K562 (cell line): ENCODE results near the gene USP12. TPM values are rescaled to one million over a fixed set of nuclear protein-coding genes. Genes with fewer than 3 reads are reported as not detected.

Experiments used
- ATAC-seq: fragments of 200-7000 bp; cut with Tn5 transposase; 3 replicates; pipeline ENCODE4 v1.9.1; 2020; ENCODE audit warnings: moderate library complexity
- BruUV-seq: library from RNA; stranded (reverse); fragments of 400-500 nt; replicated peaks from 2 replicates; lab custom pipeline; 2021; lab: Mats Ljungman, UMichigan
- CTCF ChIA-PET: fragments of 300-600 bp; formaldehyde crosslinking; extraction: SDS; loops from one replicate; lab custom pipeline; 2021; ENCODE audit warnings: low intra/inter-chr PET ratio; lab: Yijun Ruan, JAX
- POLR2A ChIA-PET: fragments of 300-600, 350-650 bp; sonication (Branson Sonifier 250); formaldehyde crosslinking; extraction: SDS; loops from one replicate; lab custom pipeline; 2021; ENCODE audit warnings: antibody characterized with exemption, inconsistent platforms; lab: Yijun Ruan, JAX
- DNase-seq, 4 experiments: peaks; one replicate each; pipeline versions ENCODE4 v3.0.0 to v3.0.0-alpha.2; 2011 to 2018; ENCODE audit warnings: low spot score in 3 of 4, mixed read lengths in 3 of 4; ENCODE audit errors: extremely low read depth in 1 of 4
- FAIRE-seq: peaks from 2 replicates; lab custom pipeline; 2011; peaks lifted over from hg19 to GRCh38; lab: Jason Lieb, UNC
- H2AFZ ChIP-seq: 2 replicates; pipeline ENCODE4 v1.6.0; 2011; ENCODE audit warnings: low read depth, low read length, control low read depth, inconsistent platforms
- H3K27ac ChIP-seq: fragments of 200-600 bp; 3 replicates; pipeline ENCODE4 v1.8.0; 2011; ENCODE audit warnings: low read depth, mild to moderate bottlenecking, control low read depth, inconsistent platforms, low read length, moderate library complexity, mixed read lengths; ENCODE audit errors: extremely low read depth
- H3K27me3 ChIP-seq, 2 experiments: fragments of 300-600 bp in 1 of 2; 2 replicates in 1 of 2; 3 replicates in 1 of 2; pipeline versions ENCODE4 v1.6.0 to v1.8.0; 2011; ENCODE audit warnings: inconsistent platforms in 2 of 2, low read length in 2 of 2, mild to moderate bottlenecking in 1 of 2, mixed read lengths in 1 of 2, moderate library complexity in 1 of 2; ENCODE audit not compliant: control insufficient read depth in 2 of 2, insufficient read depth in 2 of 2
- H3K36me3 ChIP-seq: fragments of 300-600 bp; 3 replicates; pipeline ENCODE4 v1.8.0; 2011; ENCODE audit warnings: mild to moderate bottlenecking, low read length, inconsistent platforms; ENCODE audit not compliant: control insufficient read depth, insufficient read depth
- H3K4me1 ChIP-seq, 2 experiments: fragments of 200-600 bp in 1 of 2; replicated peaks in 1 of 2; 2 replicates in 1 of 2; 3 replicates in 1 of 2; pipeline versions ENCODE4 v1.5.1 to v1.8.0; 2011; ENCODE audit warnings: inconsistent platforms in 2 of 2, low read length in 2 of 2, mild to moderate bottlenecking in 1 of 2, mixed read lengths in 1 of 2, moderate library complexity in 1 of 2; ENCODE audit not compliant: control insufficient read depth in 2 of 2, insufficient read depth in 2 of 2
- H3K4me2 ChIP-seq: 2 replicates; pipeline ENCODE4 v1.6.1; 2011; ENCODE audit warnings: low read length, control low read depth, inconsistent platforms, mixed read lengths; ENCODE audit not compliant: insufficient read depth
- H3K4me3 ChIP-seq: fragments of 200-600 bp; sonication (generic), shearing (Covaris generic); 2 replicates; pipeline ENCODE4 v1.5.1; 2016; ENCODE audit warnings: control low read depth, inconsistent platforms
- H3K79me2 ChIP-seq: fragments of 200-600 bp; 3 replicates; pipeline ENCODE4 v1.8.0; 2011; ENCODE audit warnings: low read length, inconsistent platforms; ENCODE audit not compliant: control insufficient read depth, insufficient read depth
- H3K9ac ChIP-seq, 2 experiments: 2 replicates each; pipeline versions ENCODE4 v1.6.0 to v1.6.1; 2011; ENCODE audit warnings: low read depth in 2 of 2, low read length in 2 of 2, control low read depth in 1 of 2, inconsistent platforms in 1 of 2, mild to moderate bottlenecking in 1 of 2, mixed read lengths in 1 of 2; ENCODE audit not compliant: insufficient read depth in 1 of 2
- H3K9me1 ChIP-seq: one replicate; pipeline ENCODE4 v1.6.0; 2011; ENCODE audit warnings: inconsistent platforms, mild to moderate bottlenecking, low read length, moderate library complexity; ENCODE audit not compliant: control insufficient read depth, insufficient read depth
- H3K9me3 ChIP-seq: replicated peaks from 2 replicates; pipeline ENCODE4 v1.5.1; 2011; ENCODE audit warnings: low read depth, low read length, inconsistent platforms; ENCODE audit not compliant: control insufficient read depth, insufficient read depth
- H4K20me1 ChIP-seq: replicated peaks from 2 replicates; pipeline ENCODE4 v1.6.1; 2011; ENCODE audit warnings: low read length, inconsistent platforms, mixed read lengths; ENCODE audit not compliant: control insufficient read depth, insufficient read depth
- RUNX1 ChIP-seq: sonication (generic); IDR thresholded peaks from 2 replicates; pipeline ENCODE4 v1.6.1; 2016; ENCODE audit warnings: antibody characterized with exemption, low read depth
- SAP30 ChIP-seq: fragments of 200-600 bp; sonication (generic); IDR thresholded peaks from 2 replicates; pipeline ENCODE4 v1.6.1; 2012; ENCODE audit warnings: borderline replicate concordance, low read depth, mild to moderate bottlenecking, moderate library complexity, low read length, control low read depth, inconsistent platforms; ENCODE audit not compliant: insufficient read depth, poor library complexity, severe bottlenecking
- ZNF134 ChIP-seq: fragments of 250-450 bp; sonication (Bioruptor Pico); conservative IDR thresholded peaks from 2 replicates; pipeline ENCODE4 v1.4.0; 2020
- ZNF444 ChIP-seq: fragments of 250-450 bp; sonication (Bioruptor Pico); IDR thresholded peaks from 2 replicates; pipeline ENCODE4 v1.4.0; 2020; ENCODE audit warnings: mild to moderate bottlenecking, moderate library complexity
- WGBS: fragments of 100-300 bp; shearing (Covaris generic); methylation state at CpG from one replicate; pipeline ENCODE4 v1.1.6; 2016; ENCODE audit warnings: low coverage, mixed read lengths; ENCODE audit not compliant: insufficient coverage; ENCODE audit errors: missing lambda C conversion rate; 5-methylcytosine and 5-hydroxymethylcytosine counted together
- in situ Hi-C: fragments of 300-500 bp; cut with MboI; formaldehyde crosslinking; loops from 4 replicates; pipeline ENCODE4 v1.15.0; 2018; ENCODE audit warnings: inconsistent platforms, mixed read lengths
- intact Hi-C: fragments of 100-400 bp; cut with micrococcal nuclease; formaldehyde crosslinking; loops from 2 replicates; pipeline ENCODE4 v1.14.2; 2022
- polyA plus RNA-seq, 8 experiments: library from polyadenylated mRNA; depleted of rRNA in 4 of 8; stranded (reverse) in 5 of 8; unstranded in 3 of 8; fragments of >200 nt; fragmentation: Nextera tagmentation in 2 of 8; fragmentation: Illumina TruSeq in 1 of 8; extraction: Ambion mirVana in 2 of 8; extraction: Trizol in 1 of 8; gene quantifications; 2 replicates each; pipeline versions ENCODE4 v1.2.1 to v1.2.3, GENCODE V29; 2011 to 2014; ENCODE audit warnings: inconsistent platforms in 1 of 8, missing spikeins in 1 of 8
- total RNA-seq, 7 experiments: library from RNA; depleted of rRNA in 6 of 7; stranded (reverse); fragments of >200 nt in 6 of 7; fragmentation: Illumina TruSeq in 2 of 7; extraction: Trizol in 2 of 7; gene quantifications; 2 replicates each; pipeline versions ENCODE4 v1.2.1 to v1.2.3, GENCODE V29; 2011 to 2021; ENCODE audit warnings: low replicate concordance in 1 of 7
- TF ChIP-seq, protein P1 (sequence below): IDR thresholded peaks from 3 replicates; pipeline ENCODE4 v1.6.1; 2011; ENCODE audit warnings: borderline replicate concordance, mild to moderate bottlenecking, moderate library complexity; ENCODE audit not compliant: insufficient read length; ENCODE audit errors: extremely low read depth
- TF ChIP-seq, protein P2 (sequence below): fragments of 450-650 bp; IDR thresholded peaks from 2 replicates; pipeline ENCODE4 v1.6.1; 2017; ENCODE audit warnings: mild to moderate bottlenecking, moderate library complexity

The USP12 gene
- total and polyA plus RNA-seq, 9 of the 15 experiments (the other 6 are each of a cell fraction or from before 2014, with no cell fraction given), result 1.8 to 20.5 (median 13.3) TPM

DNA sequence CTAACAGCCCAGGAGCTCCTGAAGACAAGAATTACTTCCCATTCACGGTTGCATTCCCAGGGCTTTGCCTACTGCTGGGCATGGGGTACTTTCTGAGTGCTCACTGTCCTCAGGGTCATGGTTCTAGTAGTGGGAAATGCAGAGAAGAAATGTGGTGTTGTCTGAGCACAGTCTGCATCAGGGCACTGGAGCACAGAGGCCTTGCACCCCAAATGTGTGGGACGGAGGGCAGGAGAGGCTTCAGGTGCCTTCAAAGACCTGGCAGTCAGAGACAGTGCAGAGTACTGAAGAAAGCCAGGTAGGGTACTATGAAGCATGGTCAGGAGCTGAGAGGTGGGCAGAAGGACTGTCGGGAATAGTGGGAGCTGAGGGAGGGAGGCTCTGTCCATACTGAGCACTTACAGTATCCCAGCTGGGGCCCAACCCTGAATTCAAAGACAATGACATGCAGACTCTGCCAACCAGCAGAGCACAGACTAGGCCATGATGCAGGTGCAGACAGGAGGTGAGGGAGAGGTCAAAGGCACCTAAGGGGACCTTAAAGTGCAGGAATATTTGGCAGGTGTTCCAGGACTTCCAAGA, 144.4 kb downstream of the USP12 start:
- intact Hi-C loops (loop anchor here (10.0 kb wide), 1 partner anchor 98 kb away; no protein-coding TSS in a partner anchor), in situ Hi-C loops (no loop called here)
- H3K4me3 ChIP-seq, result no peak overlapping the region
- no peaks in the 10 kb centered on the region for H3K36me3 ChIP-seq
- H3K27me3 ChIP-seq, result peaks cover 2 to 12% of the 10 kb centered on the region in 2 experiments
- no peak overlapping the region for H2AFZ ChIP-seq
- peaks cover 7 to 12% of the 10 kb centered on the region in 2 experiments for H3K4me1 ChIP-seq
- H3K79me2 ChIP-seq, result no peaks in the 10 kb centered on the region
- WGBS, result 14% methylated on average over 3 of the region's 3 CpGs
- TF ChIP-seq, protein P1, sequence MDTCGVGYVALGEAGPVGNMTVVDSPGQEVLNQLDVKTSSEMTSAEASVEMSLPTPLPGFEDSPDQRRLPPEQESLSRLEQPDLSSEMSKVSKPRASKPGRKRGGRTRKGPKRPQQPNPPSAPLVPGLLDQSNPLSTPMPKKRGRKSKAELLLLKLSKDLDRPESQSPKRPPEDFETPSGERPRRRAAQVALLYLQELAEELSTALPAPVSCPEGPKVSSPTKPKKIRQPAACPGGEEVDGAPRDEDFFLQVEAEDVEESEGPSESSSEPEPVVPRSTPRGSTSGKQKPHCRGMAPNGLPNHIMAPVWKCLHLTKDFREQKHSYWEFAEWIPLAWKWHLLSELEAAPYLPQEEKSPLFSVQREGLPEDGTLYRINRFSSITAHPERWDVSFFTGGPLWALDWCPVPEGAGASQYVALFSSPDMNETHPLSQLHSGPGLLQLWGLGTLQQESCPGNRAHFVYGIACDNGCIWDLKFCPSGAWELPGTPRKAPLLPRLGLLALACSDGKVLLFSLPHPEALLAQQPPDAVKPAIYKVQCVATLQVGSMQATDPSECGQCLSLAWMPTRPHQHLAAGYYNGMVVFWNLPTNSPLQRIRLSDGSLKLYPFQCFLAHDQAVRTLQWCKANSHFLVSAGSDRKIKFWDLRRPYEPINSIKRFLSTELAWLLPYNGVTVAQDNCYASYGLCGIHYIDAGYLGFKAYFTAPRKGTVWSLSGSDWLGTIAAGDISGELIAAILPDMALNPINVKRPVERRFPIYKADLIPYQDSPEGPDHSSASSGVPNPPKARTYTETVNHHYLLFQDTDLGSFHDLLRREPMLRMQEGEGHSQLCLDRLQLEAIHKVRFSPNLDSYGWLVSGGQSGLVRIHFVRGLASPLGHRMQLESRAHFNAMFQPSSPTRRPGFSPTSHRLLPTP, result no peak
- TF ChIP-seq SAP30 (no peak), ZNF134 (CRISPR knock-in tag) (no peak), ZNF444 (CRISPR knock-in tag) (no peak), RUNX1 (no peak)
- TF ChIP-seq, protein P2, sequence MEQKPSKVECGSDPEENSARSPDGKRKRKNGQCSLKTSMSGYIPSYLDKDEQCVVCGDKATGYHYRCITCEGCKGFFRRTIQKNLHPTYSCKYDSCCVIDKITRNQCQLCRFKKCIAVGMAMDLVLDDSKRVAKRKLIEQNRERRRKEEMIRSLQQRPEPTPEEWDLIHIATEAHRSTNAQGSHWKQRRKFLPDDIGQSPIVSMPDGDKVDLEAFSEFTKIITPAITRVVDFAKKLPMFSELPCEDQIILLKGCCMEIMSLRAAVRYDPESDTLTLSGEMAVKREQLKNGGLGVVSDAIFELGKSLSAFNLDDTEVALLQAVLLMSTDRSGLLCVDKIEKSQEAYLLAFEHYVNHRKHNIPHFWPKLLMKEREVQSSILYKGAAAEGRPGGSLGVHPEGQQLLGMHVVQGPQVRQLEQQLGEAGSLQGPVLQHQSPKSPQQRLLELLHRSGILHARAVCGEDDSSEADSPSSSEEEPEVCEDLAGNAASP, result no peak
- no TSS peak for BruUV-seq
- POLR2A ChIA-PET, result no interaction called here
- no peak for DNase-seq
- FAIRE-seq, result no peak
- no peak overlapping the region for H3K4me2 ChIP-seq
- H3K9me3 ChIP-seq, result no peaks in the 10 kb centered on the region
- no peak for ATAC-seq
- H4K20me1 ChIP-seq, result no peaks in the 10 kb centered on the region
- H3K9me1 ChIP-seq, result no peaks in the 10 kb centered on the region
- no peak overlapping the region for H3K9ac ChIP-seq
- no peak overlapping the region for H3K27ac ChIP-seq
- CTCF ChIA-PET, result no interaction called here
